ENCODE results near the gene SPATA2L. TPM values are rescaled to one million over a fixed set of nuclear protein-coding genes. Genes with fewer than 3 reads are reported as not detected.

SPATA2L gene
- total RNA-seq, 1 experiment from 2014 or later: 15.3 TPM

- Histone ChIP-seq H3K4me3 (peak within 1 kb of the TSS; percentile 82), H3K36me3 (ENCODE audit: low read depth) (peaks cover 5% of the 10 kb centered on the region), H3K4me2 (peak within 1 kb of the TSS; percentile 93), H4K20me1 (ENCODE audit: insufficient read depth) (peaks cover 12% of the 10 kb centered on the region), H3K27me3 (ENCODE audit: insufficient read depth, low read depth) (no peaks in the 10 kb centered on the region), H3K9me3 (ENCODE audit: insufficient read depth, low read depth) (no peaks in the 10 kb centered on the region), H2AFZ (peak within 1 kb of the TSS; percentile 90), H3K79me2 (ENCODE audit: low read depth) (peaks cover 32% of the 10 kb centered on the region), H3K27ac (peak within 1 kb of the TSS; percentile 40), H3K4me1 (replicated peaks; ENCODE audit: insufficient read depth) (peaks cover 11% of the 10 kb centered on the region), H3K9me2 (ENCODE audit: insufficient read depth) (no peaks in the 10 kb centered on the region), H3F3A (ENCODE audit: insufficient read depth, low read depth) (peaks cover 13% of the 10 kb centered on the region)
- intact Hi-C loops (cut with micrococcal nuclease; ENCODE audit: unreplicated experiment): no loop called here
- peak; percentile 77 to 97 for DNase-seq
- TF ChIP-seq, protein P1, sequence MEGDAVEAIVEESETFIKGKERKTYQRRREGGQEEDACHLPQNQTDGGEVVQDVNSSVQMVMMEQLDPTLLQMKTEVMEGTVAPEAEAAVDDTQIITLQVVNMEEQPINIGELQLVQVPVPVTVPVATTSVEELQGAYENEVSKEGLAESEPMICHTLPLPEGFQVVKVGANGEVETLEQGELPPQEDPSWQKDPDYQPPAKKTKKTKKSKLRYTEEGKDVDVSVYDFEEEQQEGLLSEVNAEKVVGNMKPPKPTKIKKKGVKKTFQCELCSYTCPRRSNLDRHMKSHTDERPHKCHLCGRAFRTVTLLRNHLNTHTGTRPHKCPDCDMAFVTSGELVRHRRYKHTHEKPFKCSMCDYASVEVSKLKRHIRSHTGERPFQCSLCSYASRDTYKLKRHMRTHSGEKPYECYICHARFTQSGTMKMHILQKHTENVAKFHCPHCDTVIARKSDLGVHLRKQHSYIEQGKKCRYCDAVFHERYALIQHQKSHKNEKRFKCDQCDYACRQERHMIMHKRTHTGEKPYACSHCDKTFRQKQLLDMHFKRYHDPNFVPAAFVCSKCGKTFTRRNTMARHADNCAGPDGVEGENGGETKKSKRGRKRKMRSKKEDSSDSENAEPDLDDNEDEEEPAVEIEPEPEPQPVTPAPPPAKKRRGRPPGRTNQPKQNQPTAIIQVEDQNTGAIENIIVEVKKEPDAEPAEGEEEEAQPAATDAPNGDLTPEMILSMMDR (conservative IDR thresholded peaks at IDR 0.05): no peak
- no peak for TF ChIP-seq EZH2 (IDR thresholded peaks at IDR 0.05; ENCODE audit: low read depth)
- no TSS peak for BruUV-seq (replicated peaks)
- ChIA-PET CTCF (interaction anchor here (0.5 to 1.0 kb wide), 2 partner anchors 13 to 216 kb away, joined by 3 to 5 read pairs; no protein-coding TSS in a partner anchor), POLR2A (ENCODE audit: unreplicated experiment) (interaction anchor here (0.6 to 0.7 kb wide), 4 partner anchors 13 to 351 kb away, joined by 3 to 16 read pairs (median 4); no protein-coding TSS in a partner anchor)
Observed at GRCh38 chr16:89686520-89687091, 14.9 kb downstream of the SPATA2L start, which contains the start of gene CDK10. Gene CDK10, plus strand, starts transcription at chr16:89686689. Its CDS starts 22 bp downstream, at chr16:89686711.

DNA sequence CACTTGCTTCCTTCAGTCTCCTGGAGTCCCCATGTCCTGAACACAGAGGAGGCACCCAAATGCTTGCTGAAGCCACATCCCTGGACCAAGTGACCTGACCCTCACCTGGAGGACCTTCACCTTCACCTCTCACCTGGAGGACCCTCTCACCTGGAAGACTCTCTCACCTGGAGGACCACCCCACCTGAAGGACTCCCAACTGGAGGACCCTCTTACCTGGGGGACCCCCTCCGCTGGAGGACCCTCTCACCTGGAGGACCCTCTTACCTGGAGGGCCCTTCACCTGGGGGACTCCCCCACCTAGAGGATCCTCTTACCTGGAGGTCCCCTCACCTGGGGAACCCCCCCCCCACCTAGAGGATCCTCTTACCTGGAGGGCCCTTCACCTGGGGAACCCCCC lies 15.6 kb downstream of the SPATA2L start:
- no peak for DNase-seq
- Histone ChIP-seq H3K4me2 (peak overlapping the region; percentile 93; the same call in 1 of the 2 replicates), H3K27ac (no peak overlapping the region), H3K27me3 (ENCODE audit: insufficient read depth, low read depth) (no peaks in the 10 kb centered on the region), H3F3A (ENCODE audit: insufficient read depth, low read depth) (peaks cover 13% of the 10 kb centered on the region), H4K20me1 (ENCODE audit: insufficient read depth) (peaks cover 12% of the 10 kb centered on the region), H3K36me3 (ENCODE audit: low read depth) (peaks cover 5% of the 10 kb centered on the region), H3K9me3 (ENCODE audit: insufficient read depth, low read depth) (peaks cover 4% of the 10 kb centered on the region; the same call in 1 of the 2 replicates), H3K4me1 (replicated peaks; ENCODE audit: insufficient read depth) (peaks cover 11% of the 10 kb centered on the region), H3K9me2 (ENCODE audit: insufficient read depth) (no peaks in the 10 kb centered on the region), H3K4me3 (no peak overlapping the region), H3K79me2 (ENCODE audit: low read depth) (peaks cover 32% of the 10 kb centered on the region), H2AFZ (no peak overlapping the region)
- ChIA-PET CTCF (no interaction called here), POLR2A (ENCODE audit: unreplicated experiment) (interaction anchor here (0.6 to 0.7 kb wide), 3 partner anchors 12 to 351 kb away, joined by 3 to 16 read pairs (median 4); no protein-coding TSS in a partner anchor)
- intact Hi-C loops (cut with micrococcal nuclease; ENCODE audit: unreplicated experiment): no loop called here
- BruUV-seq (replicated peaks): no TSS peak
- TF ChIP-seq EZH2 (IDR thresholded peaks at IDR 0.05; ENCODE audit: low read depth): no peak
- TF ChIP-seq, protein P1 (conservative IDR thresholded peaks at IDR 0.05): no peak

DNA sequence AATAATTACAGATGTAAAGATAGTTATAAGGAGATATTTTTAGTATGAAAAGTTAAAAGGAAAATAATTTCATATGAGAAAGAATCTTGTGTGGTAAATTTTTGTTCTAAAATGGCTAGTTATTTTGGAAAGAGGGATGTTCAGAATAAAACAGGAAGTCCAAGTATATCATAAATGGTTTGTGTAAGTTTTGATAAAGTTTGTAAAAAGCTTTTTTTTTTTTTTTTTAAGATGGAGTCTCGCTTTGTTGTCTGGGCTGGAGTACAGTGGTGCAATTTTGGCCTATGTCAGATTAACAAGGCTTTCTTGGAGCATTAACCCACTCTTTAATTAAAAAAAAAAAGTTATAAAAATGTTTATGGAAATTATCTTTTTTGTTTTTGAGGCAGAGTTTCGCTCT lies 23.2 kb downstream of the SPATA2L start:
- POLR2A ChIA-PET (ENCODE audit: unreplicated experiment): no interaction called here
- no TSS peak for BruUV-seq (replicated peaks)

More for the DNA sequence above, 23.2 kb downstream of the SPATA2L start:
- H3K4me2 ChIP-seq: no peak overlapping the region
- no peaks in the 10 kb centered on the region for H4K20me1 ChIP-seq (ENCODE audit: insufficient read depth)
- H3K9me2 ChIP-seq (ENCODE audit: insufficient read depth): no peaks in the 10 kb centered on the region
- TF ChIP-seq EZH2 (IDR thresholded peaks at IDR 0.05; ENCODE audit: low read depth): no peak
- TF ChIP-seq, protein P1 (conservative IDR thresholded peaks at IDR 0.05): no peak
- peaks cover 15% of the 10 kb centered on the region for H3K9me3 ChIP-seq (ENCODE audit: insufficient read depth, low read depth)
- H3K4me1 ChIP-seq (replicated peaks; ENCODE audit: insufficient read depth): no peaks in the 10 kb centered on the region
- H3F3A ChIP-seq (ENCODE audit: insufficient read depth, low read depth): no peaks in the 10 kb centered on the region
- H3K27ac ChIP-seq: no peak overlapping the region
- H3K27me3 ChIP-seq (ENCODE audit: insufficient read depth, low read depth): no peaks in the 10 kb centered on the region
- H3K36me3 ChIP-seq (ENCODE audit: low read depth): no peaks in the 10 kb centered on the region
- CTCF ChIA-PET: interaction anchor here (0.6 kb wide), 1 partner anchor 11 kb away, joined by 5 read pairs; no protein-coding TSS in a partner anchor
- H3K79me2 ChIP-seq (ENCODE audit: low read depth): no peaks in the 10 kb centered on the region
- no peak overlapping the region for H2AFZ ChIP-seq
- H3K4me3 ChIP-seq: no peak overlapping the region
- no peak for DNase-seq
- intact Hi-C loops (cut with micrococcal nuclease; ENCODE audit: unreplicated experiment): no loop called here
